NCI-H146 (cell line): ENCODE results near the gene TMEM221.

Source experiments
- DNase-seq: peaks from one replicate; lab custom pipeline; 2025; lab: John Stamatoyannopoulos, UW

Gene TMEM221

GRCh38 chr19:17471410-17472125 is 23.1 kb upstream of the TMEM221 start:
- no peak for DNase-seq

DNA sequence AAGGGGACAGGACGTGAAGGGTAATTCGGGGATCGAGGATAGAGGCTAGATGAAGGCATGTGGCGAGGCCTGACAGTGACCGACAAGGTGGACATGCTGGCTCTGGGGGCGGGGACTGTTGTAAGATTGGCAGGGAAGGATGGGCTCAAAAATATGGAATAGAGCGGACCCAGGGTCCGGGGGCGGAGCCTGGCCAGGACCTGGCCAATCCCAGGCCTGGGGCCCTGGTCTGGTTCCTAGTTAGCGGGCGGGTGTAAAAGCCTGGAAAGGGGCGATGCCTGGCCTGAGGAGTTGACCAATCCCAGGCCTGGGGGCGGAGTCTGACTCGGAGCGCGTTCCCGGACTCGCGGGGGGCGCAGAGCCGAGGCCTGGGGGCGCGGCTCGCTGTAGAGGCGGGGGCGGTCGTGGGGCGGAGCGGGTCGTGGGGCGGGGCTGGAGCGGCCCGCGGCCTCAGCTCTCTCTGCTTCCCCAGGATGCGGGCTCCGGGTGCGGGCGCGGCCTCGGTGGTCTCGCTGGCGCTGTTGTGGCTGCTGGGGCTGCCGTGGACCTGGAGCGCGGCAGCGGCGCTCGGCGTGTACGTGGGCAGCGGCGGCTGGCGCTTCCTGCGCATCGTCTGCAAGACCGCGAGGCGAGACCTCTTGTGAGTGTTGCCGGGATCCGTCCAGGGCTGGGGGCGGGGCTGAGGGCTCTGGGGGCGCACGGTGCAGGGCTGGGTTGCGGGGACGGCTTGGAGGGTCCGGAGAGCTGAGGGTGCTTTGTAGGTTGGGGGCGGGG is 21.8 kb upstream of the TMEM221 start, which contains the start of gene SLC27A1:
Gene SLC27A1 (plus strand): TSS at position 457 of the 774 bp plus-strand sequence. CDS start 17 bp downstream, at position 474.
- peak; percentile 99 for DNase-seq

DNA sequence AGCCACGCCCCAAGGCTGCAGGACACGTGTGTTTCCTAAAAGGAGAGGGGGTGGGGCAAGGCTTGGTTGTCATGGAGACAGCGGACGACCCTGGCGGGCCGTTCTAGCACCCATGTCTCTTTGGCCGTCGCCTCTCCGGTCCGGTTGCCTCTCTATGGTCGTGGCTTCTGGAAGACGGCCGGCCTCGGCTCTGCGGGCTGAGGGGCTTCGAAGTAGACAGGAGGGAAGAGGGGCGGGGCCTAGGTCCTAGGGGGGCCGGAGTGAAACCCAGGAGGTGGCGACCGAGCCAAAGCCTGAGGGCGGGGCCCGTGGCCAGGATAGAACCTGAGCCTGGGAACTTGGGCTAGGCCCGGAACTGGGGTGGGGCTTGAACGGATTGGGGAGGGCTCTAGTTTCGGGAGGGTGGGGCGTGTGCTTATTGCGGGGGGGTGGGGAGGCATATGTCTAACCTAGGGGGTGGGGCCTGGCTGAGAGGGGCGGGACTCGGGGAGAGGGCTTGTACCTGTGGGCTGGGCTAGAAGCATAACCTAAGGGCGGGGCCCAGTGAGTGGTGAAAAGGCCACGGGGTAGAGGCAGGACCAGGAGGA is 21.1 kb upstream of the TMEM221 start:
- DNase-seq = peak; percentile 97

GRCh38 chr19:17469092-17469480 is 20.6 kb upstream of the TMEM221 start:
- DNase-seq = no peak

DNA sequence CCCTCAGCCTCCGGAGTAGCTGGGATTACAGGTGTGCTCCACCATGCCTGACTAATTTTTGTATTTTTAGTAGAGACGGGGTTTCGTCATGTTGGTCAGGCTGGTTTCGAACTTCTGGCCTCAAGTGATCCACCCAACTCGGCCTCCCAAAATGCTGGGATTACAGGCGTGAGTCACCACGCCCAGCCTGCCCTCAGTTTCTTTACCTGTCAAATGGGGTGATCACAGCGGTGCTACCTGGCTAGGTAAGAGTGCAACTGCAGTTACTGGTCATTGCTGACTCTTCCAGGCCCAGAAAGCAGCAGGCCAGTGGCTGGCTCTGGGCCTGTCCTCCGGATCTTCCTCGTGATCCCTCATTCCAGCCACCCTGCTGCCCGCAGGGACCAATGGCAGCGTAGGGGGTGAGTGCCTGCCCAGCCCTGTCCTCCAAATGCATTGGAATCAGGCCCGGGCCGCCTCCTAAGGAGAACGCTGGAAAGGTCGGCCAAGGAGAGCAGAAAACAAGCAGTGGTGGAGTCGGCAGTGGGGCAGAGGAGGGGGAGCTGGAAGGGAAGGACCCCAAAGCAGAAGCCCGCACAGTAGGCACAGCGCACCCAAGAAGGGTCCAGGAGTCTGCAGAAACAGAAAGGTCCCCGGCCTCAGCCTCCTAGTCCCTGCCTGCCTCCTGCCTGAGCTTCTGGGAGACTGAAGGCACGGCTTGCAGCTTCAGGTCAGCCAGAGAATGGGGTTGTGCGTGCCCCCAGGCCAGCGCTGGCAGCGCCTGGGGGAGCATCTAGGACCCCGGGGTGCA is 20.0 kb upstream of the TMEM221 start:
- DNase-seq = no peak

- DNase-seq = no peak
Measured at GRCh38 chr19:17467471-17468301, 19.2 kb upstream of the TMEM221 start.

DNA sequence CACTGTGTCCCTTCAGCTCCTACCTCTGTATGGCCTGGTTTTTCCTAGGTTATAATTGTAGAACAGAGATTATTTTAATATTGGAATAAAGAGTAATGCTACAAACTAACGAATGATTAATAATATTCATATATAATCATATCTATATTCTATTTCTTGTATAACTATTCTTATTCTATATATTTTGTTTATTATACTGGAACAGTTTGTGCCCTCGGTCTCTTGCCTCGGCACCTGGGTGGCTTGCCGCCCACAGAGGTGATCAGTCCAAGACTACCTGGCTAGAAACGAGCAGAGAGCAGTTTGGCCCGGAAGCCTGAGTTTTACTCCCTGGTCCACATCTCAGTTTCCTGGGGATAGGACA is 18.0 kb upstream of the TMEM221 start:
- no peak for DNase-seq

DNA sequence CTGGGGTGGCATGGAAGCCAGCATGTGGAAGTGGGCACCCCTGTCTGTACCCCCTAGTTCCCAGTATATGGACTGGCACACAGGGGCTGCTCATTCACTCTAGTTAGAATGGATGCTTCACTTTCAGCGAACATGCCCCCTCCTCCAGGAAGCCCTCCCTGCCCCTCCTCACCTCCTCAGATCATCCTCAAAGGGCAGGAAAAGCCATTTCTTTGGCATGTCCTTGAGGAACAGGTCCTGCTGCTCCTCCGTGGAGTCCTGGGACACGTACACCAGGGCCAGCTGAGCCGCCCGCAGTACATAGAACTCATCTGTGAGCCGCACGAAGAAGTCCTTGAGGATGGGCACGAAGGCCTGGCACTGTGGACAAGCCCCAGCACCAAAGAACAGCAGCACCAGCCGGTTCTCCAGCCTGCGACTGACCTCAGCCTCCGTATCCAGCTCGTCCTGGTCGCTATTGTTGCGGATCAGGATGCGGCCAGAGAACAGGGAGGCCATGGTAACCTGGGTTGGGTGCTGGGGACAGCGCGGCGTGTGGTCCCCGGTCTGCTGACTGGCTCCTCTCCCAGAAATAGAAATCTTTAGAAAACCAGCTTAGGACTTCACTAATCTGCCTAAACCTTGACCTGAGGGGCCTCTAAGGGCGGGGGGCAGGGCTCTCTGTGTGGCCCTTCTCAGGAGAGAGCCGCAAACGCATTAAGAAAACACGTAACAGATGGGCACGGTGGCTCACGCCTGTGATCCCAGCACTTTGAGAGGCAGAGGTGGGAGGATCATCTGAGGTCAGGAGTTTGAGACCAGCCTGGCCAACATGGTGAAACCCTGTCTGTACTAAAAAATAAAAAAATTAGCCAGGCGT is 12.1 kb upstream of the TMEM221 start, which contains the start of gene NXNL1:
Gene NXNL1 (minus strand): TSS at position 555 of the 859 bp plus-strand sequence. CDS start 57 bp downstream, at position 498.
- no peak for DNase-seq

DNA sequence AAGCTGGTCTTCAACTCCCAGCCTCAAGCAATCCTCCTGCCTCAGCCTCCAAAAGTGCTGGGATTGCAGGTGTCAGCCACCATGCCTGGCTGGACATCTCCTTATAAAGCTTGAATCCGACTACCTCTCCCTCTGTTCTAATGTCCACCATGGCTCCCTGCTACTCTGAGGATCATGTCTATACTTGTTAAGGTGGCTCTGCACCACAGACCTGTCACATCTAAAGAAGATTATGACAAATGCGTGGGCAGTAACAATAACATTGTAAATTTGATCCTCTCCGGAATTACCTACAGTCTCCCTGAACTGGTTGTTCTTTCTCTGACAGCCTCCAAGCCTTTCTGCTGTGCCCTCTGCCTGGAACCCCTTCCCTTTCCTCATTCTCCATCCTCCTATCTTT is 10.5 kb upstream of the TMEM221 start:
- DNase-seq = no peak

DNA sequence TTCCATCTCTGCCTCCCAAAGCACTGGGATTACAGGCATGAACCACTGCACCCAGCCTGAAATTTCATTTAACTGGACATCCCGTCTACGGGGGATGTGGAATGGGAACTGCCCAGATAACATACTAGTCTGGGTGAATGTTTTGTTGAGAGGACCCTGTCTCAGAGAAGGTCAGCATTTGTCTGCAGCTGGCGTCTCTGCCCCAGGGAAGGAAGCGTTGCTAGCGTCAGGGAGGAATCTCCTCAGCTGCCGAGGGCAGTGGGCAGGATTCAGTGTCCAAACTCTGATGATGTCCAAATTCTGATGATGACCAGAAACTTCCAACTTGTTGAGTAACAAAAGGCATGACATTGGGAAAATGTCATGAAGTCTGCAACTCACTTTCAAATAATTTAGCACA is 9.1 kb upstream of the TMEM221 start:
- no peak for DNase-seq

- DNase-seq = no peak
Measured at GRCh38 chr19:17456127-17456526, 7.7 kb upstream of the TMEM221 start.

DNA sequence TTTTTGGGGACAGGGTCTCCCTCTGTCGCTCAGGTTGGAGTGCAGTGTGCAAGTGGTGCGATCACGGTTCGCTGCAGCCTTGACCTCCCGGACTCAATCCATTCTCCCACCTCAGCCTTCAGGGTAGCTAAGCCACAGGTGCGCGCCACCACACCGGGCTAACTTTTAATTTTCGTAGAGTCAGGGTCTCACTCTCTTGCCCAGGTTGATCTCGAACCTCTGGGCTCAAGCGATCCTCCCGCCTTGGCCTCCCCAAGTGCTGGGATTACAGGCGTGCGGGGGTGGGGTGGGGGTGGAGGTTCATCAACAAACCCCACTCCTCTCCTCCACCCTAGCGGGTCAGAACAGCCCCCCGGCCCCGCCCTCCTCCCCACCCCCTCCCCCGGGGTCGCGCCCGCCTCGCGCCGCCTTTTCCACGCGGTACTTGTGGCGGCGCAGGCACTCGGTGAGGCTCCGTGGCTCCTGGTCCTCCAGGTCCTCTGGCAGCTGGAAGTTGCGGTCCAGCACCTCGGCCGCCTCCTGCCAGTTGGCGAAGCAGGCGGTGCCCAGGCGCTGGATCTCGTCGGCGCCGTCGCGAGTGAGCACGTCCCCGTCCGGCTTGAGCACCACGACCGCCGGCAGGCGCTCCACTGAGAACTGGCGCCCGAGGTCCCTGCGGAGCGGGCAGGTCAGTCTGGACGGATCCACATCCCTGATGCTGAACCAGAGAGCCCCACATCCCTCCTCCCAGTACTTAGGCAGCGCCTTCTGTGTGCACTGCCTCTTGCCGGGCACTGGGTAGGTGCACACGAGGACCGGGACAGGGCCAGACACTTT is 7.0 kb upstream of the TMEM221 start:
- DNase-seq = peak; percentile 34

DNA sequence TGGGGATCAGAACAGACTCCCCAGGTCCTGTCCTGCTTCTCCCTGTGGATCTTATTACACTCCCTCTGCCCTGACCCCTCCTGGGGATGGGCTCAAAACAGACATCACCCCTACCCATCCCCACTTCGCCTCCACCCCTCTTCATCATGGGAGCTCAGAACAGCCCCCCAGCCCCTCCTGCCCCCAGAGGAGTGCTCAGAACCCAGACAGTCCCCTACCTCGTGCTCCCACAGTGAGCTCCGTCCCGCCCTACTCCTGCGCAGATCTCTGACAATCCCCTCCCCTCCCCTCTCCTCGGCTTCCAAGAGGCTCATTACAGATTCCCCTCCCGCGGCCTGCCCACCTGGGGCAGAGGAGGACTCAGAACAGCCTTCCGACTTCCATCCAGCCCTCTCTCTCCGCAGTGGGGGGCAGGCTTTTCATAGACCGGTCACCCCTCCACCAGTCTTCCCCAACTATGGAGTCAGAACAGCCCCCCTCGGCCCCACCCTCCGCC is 6.2 kb upstream of the TMEM221 start:
- DNase-seq = peak; percentile 27

DNA sequence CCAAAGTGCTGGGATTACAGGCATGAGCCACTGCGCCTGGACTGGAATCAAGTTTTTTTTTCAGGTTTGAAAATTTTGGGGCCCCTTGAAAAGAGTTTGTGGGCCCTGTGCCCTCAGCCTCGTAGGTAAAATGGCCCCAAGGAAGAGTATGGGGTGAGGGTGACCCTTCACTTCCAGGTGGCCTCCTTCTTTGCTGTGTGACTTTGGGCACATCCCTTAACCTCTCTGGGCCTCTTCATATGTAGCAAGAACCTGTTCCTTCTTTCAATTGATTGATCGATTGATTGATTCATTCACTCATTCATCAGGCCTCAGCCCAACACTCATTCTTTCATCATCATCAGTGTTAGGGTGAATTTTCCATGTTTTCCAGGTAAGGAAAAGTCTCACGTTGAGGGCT is 3.4 kb upstream of the TMEM221 start:
- no peak for DNase-seq

DNA sequence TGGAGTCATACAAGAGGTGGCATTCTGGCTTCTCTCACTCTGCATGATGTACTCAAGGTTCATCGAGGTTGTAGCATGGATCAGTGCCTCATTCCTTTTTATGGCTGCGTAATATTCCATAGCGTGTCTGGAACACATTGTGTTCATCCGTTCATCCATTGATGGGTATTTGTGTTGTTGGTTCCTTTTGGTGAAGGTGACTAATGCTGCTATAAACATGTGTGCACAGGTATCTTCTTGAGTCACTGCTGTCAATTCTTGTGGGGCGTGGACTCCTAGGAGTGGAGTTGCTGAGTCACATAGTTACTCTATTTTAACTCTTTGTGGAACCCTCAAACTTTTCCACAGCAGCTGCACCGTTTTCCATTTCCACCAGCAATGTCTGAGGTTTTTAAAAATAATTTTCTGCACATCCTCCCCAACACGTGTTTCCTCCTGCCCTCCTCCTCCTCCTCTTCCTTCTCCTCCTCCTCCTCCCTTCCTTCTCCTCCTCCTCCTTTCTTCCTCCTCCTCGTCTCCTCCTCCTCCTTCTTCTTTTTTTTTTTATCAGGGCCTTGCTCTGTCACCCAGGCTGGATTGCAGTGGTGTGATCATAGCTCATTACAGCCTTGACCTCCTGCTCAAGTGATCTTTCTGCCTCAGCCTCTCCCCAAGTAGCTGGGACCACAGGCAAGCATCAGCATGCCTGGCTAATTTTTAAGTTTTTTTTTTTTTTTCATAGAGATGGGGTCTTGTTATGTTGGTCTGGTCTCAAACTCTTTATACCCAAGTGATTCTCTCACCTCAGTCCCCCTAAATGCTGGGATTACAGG is 2.0 kb upstream of the TMEM221 start:
- no peak for DNase-seq

- no peak for DNase-seq
Measured at GRCh38 chr19:17447704-17448130, 751 bp downstream of the TMEM221 start.

- no peak for DNase-seq
Measured at GRCh38 chr19:17445526-17446165, 2.8 kb downstream of the TMEM221 start.
